Calu3 (cell line): ENCODE measurements around the gene UFD1. TPM values are rescaled to one million over a fixed set of nuclear protein-coding genes. Genes with fewer than 3 reads are reported as not detected.

ENCODE experiments used
- BruUV-seq: library from RNA; stranded (reverse); fragments of 400-500 nt; replicated peaks from 2 replicates; lab custom pipeline; 2021; lab: Mats Ljungman, UMichigan
- CTCF ChIA-PET: fragments of 300-600 bp; sonication (Branson Sonifier 250); formaldehyde crosslinking; loops from one replicate; lab custom pipeline; 2022; ENCODE audit warnings: antibody characterized with exemption; lab: Charles Lee
- DNase-seq: peaks from one replicate; pipeline ENCODE4 v3.0.0; 2022
- H3K27ac Mint-ChIP-seq: one replicate; pipeline ENCODE4 v1.8.0; 2022; ENCODE audit warnings: mixed read lengths; ENCODE audit not compliant: unreplicated experiment
- H3K27me3 Mint-ChIP-seq: one replicate; pipeline ENCODE4 v1.8.0; 2022; ENCODE audit warnings: mixed read lengths; ENCODE audit not compliant: unreplicated experiment
- H3K36me3 Mint-ChIP-seq: one replicate; pipeline ENCODE4 v1.8.0; 2022; ENCODE audit warnings: mild to moderate bottlenecking, moderate library complexity, mixed read lengths; ENCODE audit not compliant: insufficient read depth, unreplicated experiment
- H3K4me1 Mint-ChIP-seq: one replicate; pipeline ENCODE4 v1.8.0; 2022; ENCODE audit warnings: mild to moderate bottlenecking, low read depth, mixed read lengths; ENCODE audit not compliant: unreplicated experiment
- H3K4me3 Mint-ChIP-seq: one replicate; pipeline ENCODE4 v1.8.0; 2022; ENCODE audit warnings: mild to moderate bottlenecking, low read depth, moderate library complexity, mixed read lengths; ENCODE audit not compliant: unreplicated experiment
- H3K9me3 Mint-ChIP-seq: one replicate; pipeline ENCODE4 v1.8.0; 2022; ENCODE audit warnings: low read depth, mixed read lengths; ENCODE audit not compliant: unreplicated experiment
- intact Hi-C: fragments of 100-400 bp; cut with micrococcal nuclease; formaldehyde crosslinking; loops from one replicate; pipeline ENCODE4 v1.10.0; 2022; ENCODE audit not compliant: unreplicated experiment
- total RNA-seq: library from RNA; stranded (reverse); gene quantifications from 2 replicates; pipeline ENCODE4 v1.2.3, GENCODE V29; 2022
- TF ChIP-seq, protein P1 (sequence below): fragments of 200-600 bp; IDR thresholded peaks from one replicate; pipeline ENCODE4 v1.8.0; 2022; ENCODE audit warnings: antibody characterized with exemption; ENCODE audit not compliant: unreplicated experiment

The UFD1 gene
- total RNA-seq, 1 experiment from 2014 or later: 95.7 TPM

DNA sequence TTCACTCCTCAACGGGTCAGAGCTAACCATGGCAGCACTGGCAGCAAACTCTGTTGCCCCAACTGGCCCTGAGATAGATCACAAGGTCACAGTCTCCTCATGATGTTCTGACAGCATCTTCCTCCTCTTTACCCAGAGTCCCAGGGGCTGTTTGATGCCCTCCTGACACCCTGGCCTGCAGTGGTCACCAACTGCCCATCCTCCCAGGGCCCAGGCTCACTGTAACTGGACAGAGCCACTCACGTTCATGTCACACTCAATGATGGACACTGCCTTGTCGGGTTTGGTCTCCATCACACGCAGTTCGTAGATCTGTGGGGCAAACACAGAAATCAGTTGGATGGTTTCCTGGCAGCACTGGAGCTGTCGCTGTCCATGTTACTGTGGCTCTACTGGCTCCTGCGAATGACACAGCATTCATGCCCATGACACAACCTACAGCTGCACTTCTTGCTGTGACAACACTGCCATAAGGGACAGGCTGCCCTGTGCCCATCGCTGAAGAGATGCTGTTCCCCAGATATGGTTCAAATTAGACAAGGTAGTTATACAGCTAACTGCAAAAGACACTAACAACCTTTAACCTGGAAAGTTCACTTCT, 21.1 kb downstream of the UFD1 start:
- intact Hi-C loops: no loop called here
- Mint-ChIP-seq H3K4me1 (no peaks in the 10 kb centered on the region), H3K9me3 (no peaks in the 10 kb centered on the region), H3K27me3 (no peaks in the 10 kb centered on the region), H3K27ac (no peak overlapping the region), H3K4me3 (no peak overlapping the region), H3K36me3 (peaks cover 41% of the 10 kb centered on the region)
- no peak for DNase-seq
- BruUV-seq: no TSS peak
- CTCF ChIA-PET: no interaction called here
- TF ChIP-seq, protein P1, sequence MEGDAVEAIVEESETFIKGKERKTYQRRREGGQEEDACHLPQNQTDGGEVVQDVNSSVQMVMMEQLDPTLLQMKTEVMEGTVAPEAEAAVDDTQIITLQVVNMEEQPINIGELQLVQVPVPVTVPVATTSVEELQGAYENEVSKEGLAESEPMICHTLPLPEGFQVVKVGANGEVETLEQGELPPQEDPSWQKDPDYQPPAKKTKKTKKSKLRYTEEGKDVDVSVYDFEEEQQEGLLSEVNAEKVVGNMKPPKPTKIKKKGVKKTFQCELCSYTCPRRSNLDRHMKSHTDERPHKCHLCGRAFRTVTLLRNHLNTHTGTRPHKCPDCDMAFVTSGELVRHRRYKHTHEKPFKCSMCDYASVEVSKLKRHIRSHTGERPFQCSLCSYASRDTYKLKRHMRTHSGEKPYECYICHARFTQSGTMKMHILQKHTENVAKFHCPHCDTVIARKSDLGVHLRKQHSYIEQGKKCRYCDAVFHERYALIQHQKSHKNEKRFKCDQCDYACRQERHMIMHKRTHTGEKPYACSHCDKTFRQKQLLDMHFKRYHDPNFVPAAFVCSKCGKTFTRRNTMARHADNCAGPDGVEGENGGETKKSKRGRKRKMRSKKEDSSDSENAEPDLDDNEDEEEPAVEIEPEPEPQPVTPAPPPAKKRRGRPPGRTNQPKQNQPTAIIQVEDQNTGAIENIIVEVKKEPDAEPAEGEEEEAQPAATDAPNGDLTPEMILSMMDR: no peak

GRCh38 chr22:19456541-19456940, 22.5 kb downstream of the UFD1 start:
- TF ChIP-seq, protein P1: no peak
- intact Hi-C loops: no loop called here
- no peak overlapping the region for H3K4me3 Mint-ChIP-seq
- CTCF ChIA-PET: no interaction called here
- no TSS peak for BruUV-seq
- H3K36me3 Mint-ChIP-seq: peaks cover 38% of the 10 kb centered on the region
- H3K4me1 Mint-ChIP-seq: no peaks in the 10 kb centered on the region
- H3K27me3 Mint-ChIP-seq: no peaks in the 10 kb centered on the region
- DNase-seq: no peak
- no peaks in the 10 kb centered on the region for H3K9me3 Mint-ChIP-seq
- H3K27ac Mint-ChIP-seq: no peak overlapping the region

GRCh38 chr22:19455585-19456370, 23.2 kb downstream of the UFD1 start:
- no peak overlapping the region for H3K27ac Mint-ChIP-seq
- CTCF ChIA-PET: no interaction called here

GRCh38 chr22:19455033-19455432, 24.0 kb downstream of the UFD1 start:
- CTCF ChIA-PET: no interaction called here
- Mint-ChIP-seq H3K36me3 (peaks cover 34% of the 10 kb centered on the region), H3K4me1 (no peaks in the 10 kb centered on the region), H3K4me3 (no peak overlapping the region), H3K27me3 (no peaks in the 10 kb centered on the region), H3K9me3 (no peaks in the 10 kb centered on the region), H3K27ac (no peak overlapping the region)
- intact Hi-C loops: no loop called here
- TF ChIP-seq, protein P1: no peak
- no TSS peak for BruUV-seq
- DNase-seq: no peak

More at GRCh38 chr22:19455585-19456370, 23.2 kb downstream of the UFD1 start:
- no TSS peak for BruUV-seq
- Mint-ChIP-seq H3K4me1 (no peaks in the 10 kb centered on the region), H3K9me3 (no peaks in the 10 kb centered on the region), H3K27me3 (no peaks in the 10 kb centered on the region), H3K4me3 (no peak overlapping the region), H3K36me3 (peaks cover 38% of the 10 kb centered on the region)
- TF ChIP-seq, protein P1: no peak
- no peak for DNase-seq
- intact Hi-C loops: no loop called here
